Renal cortical epithelial cell (primary cell): ENCODE measurements around the gene GPR6. TPM values are rescaled to one million over a fixed set of nuclear protein-coding genes. Genes with fewer than 3 reads are reported as not detected.

Experiments
- DNase-seq: peaks from one replicate; pipeline ENCODE4 v3.0.0-alpha.2; 2011; ENCODE audit warnings: low read depth
- total RNA-seq: library from RNA; depleted of rRNA; stranded (reverse); fragments of >200 nt; gene quantifications from 2 replicates; pipeline ENCODE4 v1.2.3, GENCODE V29; 2014

Gene GPR6, protein sequence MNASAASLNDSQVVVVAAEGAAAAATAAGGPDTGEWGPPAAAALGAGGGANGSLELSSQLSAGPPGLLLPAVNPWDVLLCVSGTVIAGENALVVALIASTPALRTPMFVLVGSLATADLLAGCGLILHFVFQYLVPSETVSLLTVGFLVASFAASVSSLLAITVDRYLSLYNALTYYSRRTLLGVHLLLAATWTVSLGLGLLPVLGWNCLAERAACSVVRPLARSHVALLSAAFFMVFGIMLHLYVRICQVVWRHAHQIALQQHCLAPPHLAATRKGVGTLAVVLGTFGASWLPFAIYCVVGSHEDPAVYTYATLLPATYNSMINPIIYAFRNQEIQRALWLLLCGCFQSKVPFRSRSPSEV
- not detected in 2 replicates for total RNA-seq

DNA sequence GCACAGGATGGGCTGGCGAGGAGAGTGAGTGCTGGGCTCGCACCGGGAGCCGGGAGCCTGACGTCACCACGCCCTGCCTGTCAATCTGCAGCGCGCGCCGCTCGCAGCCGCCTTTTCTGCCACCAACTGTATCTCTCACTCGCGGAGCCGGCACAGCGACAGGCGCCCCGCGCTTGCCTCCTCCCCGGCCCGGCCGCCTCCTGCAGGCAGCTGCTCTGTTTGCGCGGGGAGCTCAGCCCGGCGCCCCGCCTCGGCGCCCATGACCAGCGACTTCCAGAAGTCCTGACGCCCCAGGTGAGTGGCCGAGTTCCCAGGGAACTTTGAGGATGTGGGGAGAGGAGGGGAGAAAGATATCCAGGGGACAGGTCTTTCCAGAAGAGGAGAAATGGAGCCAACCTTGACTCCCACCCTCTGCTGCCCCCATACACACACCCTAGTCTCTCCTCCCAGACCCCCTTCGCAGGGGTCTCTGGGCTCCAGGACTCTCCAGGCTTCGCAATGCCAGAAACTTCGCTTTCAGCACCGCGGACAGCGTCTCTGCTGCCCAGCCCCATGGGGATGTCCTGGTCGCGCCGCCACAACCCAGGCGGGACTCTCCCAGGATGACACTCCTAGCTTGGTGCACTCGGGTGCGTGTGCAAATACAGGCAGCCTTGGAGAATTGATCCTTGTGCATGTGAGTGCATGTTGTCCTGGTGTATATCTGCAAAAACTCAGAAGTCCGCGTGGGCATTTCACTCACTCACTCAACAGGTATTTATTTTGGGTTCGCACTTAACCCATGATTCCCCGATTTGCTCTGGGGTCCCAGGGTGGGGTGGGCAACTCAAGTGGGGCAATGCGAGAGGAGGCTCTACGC, at the start of gene GPR6:
TSS of gene GPR6 (plus strand) at position 138 of the 859 bp plus-strand sequence. CDS start 802 bp downstream, outside the sequence.
- peak; percentile 18 for DNase-seq

DNA sequence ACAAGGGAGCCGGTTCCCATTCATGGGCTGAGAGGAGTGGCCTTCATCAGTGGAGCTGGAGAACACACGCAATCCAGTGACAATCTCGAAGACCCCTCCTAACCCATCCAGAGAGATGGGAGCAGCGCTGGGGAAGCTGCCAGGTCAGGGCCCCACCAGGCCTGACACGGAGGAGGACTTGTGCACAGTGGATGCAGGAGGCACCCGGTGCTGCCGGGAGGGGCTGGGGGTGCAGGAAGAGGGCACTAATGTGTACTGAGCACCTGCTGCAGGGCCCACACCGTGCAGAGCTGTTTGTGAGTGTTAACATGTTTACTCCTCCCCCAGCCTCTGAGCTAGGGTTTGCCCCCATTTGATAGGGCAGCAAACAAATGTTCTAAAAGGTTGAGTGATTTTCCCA, 43.8 kb upstream of the GPR6 start:
- DNase-seq: no peak

DNA sequence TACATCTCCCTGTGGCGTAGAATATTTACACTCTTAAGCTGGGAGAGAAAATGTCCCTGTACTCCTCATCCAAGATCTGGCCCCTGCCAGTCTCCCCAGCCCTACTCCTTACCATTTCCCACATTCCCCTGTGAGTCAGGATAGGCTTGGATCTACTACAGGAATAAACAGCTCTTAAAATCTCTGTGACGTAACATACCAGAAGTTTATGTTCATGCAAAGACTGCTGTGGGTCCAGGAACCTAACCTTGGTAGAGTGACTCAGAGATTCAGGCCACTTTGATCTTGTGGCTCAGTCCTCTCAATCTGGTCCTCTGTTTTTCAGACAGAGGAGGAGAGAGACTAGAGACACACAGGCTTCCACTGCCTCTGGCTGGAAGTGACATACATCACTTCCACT, 38.5 kb upstream of the GPR6 start:
- peak; percentile 53 for DNase-seq

DNA sequence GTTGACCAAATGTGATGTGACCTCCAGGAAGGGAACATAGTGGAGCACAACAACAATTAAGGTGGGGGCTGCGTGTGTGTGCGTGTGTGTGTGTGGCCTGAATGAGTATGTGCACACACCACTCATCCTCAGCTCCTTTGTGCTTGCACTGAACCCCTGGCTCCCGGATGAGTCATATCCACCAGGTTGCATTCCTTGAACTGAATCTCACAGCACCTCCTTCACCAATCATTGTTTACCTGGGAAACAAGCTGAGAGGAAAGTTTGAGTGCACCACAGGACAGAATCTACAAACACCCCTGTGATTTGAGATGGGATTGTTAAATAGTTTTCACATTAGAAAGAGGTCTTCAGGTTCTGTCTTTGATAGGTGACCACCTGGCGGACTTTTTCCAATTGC, 33.7 kb upstream of the GPR6 start:
- peak; percentile 82 for DNase-seq

DNA sequence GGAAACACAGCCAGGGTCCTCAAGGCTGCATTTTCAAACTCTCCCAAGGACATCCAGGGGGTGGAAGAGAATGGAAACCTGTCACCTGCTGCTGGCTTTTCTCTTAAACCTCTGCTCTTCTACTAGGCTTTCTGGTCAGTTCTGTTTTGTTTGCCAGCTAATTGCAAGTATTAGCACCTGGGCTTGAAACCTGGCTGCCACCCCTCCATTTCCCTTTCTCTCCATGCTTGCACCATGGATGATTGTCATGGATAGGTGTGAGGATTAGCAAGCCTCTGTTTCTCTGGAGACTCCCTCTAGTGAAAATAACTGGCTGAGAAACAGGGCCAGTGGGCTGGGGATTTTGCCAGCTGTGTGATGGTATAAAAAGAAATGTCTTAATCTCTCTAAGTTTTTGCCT, 33.0 kb upstream of the GPR6 start:
- DNase-seq: no peak

DNA sequence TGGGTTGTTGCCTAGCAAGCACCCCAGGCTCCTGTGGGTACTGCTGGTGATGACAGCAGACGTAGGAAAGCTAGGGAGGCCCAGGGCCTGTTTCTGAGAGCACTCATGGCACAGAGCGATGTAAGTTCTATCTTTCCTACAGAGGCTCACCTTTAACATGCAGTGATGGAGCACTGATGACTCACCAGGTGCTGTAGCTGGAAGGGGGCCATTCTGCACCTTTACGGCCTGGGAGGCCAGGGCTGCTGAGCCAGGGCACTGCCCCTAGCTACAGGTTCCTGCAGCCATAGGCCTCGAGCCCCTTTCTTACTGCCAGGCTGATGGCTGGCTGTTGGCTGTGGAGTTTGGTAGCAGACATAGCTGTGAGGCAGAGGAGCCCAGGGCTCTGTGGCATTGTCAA, 31.1 kb upstream of the GPR6 start:
- no peak for DNase-seq

DNA sequence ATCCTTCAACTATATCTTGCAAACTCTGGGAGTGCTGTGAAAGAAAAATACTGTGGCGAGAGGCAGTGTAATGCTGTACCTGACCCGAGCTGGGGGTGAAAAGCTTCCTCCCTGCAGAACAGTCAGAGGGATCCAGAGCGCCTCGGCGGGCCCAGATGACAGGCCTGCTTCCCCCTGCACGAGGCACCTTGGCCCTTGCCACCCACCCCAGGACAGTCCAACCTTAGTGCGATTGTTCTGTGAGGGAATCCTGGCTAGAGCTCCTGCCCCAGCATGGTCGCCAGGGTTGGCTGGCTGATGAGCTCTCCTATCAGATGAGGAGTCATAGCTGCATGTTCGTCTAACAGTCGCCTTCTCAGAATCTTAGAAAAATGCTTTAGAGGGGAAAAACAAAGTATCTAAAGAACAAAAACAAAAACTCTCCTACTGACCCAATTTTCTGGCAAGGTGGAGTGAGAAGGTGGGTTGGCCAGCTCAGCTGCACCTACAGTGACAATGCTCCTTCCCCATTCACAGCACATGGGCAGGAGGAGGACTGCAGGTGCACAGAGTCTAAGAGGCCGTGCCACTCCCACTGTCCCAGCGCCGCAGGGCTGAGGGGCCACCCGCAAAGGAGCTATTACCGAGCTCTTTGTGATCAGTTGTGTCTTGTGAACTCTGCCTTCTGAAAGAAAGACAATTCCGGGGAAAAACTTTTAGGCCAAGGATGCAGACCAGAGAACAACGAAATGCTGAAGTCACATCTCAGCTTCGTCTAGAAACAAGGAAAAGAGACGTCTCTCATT, 28.6 kb upstream of the GPR6 start:
- DNase-seq: no peak

DNA sequence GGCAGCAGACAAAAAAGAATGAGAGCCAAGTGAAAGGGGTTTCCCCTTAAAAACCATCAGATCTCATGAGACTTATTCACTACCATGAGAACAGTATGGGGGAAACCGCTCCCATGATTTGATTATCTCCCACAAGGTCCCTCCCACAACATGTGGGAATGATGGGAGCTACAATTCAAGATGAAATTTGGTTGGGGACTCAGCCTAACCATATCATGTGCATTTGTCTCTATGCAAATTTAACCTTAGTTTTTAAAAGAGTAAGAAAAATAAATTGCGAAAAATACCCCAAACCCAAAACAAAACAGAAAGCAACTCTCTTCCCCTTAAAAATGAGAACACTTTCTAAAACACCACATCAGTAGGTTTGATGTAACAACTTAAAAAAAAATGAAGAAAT, 22.6 kb upstream of the GPR6 start:
- no peak for DNase-seq

DNA sequence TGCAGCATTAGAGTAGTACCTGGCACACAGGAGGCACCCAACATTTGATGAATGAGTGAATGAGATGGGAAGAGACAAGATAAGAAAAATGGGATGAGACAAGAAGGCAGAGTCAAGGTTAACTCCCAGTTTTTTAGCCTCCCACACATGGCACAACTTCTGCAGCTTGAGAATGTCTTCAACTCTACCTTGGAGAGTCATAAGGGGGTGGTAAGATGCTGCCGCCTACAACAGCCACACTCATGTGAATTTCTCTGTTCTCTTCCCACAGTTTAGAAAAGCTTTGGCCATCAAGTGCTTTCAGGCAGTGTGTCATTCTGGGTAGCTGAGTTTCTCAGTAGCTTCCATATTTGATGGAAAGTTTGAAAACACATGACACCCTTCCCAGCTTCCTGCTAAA, 19.5 kb upstream of the GPR6 start:
- DNase-seq: no peak

DNA sequence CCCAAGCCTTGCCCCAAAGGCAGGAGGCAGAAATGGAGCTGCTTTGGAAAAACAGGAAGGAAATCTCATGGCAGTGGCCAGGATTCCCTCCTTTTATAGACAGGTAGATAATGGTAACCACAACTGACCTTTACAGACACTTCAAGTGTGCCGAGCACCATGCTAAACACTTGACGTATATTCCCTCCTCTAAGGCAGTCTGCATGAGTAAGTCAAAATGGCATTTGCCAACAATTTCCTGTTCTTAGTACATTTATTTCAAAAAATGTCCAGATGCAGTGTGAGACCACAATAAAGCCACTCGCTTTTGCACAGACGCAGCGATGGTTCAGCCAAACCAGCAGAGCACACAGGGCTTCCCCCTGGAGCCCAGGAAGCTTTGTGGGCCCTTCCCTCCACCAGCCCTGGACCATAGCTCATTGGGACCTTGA, 16.5 kb upstream of the GPR6 start:
- peak; percentile 1 for DNase-seq

DNA sequence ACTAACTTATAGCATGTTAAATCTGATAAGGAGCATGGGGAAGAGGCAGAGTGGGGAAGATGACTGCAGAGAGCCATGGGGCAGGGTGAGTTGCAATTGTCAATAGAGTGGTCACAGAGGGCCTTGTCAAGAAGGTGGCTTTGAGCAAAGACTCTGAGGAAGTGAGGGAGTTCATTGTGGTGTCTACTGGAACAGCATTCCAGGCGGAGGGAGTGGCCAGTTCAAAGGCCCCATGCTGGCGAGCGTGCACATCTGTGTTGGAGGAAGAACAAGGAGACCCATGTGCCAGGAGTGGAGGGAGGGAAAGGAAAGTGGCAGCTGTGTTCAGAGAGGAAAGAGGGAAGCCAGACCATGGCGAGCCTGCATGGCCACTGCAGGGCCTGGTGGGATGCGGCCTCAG, 15.8 kb upstream of the GPR6 start:
- DNase-seq: no peak

DNA sequence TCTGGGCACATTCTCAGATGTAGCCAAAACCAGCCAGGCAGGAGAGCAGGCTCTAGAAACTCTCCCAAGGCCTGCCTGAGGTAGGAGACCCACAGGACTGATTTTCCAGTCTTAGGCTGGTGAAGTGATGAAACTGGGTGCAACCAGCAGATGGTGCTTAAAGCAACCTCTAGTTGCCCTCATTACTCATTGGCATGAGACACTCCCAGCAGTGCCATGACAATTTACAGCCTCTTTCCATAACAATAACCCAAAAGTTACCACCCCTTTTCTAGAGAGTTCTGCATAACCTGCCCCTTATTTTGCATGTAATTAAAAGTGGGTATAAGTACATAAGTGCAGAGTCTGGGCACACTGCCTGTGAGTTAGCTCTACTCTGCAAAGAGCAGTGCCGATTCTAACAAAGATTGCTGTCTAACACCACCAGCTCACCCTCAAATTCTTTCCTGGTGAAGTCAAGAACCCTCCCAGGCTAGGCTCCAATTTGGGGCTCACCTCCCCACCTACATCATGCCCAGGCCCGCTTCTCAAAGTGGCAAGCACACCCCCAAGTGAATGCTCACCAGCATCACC, 14.4 kb upstream of the GPR6 start:
- no peak for DNase-seq

DNA sequence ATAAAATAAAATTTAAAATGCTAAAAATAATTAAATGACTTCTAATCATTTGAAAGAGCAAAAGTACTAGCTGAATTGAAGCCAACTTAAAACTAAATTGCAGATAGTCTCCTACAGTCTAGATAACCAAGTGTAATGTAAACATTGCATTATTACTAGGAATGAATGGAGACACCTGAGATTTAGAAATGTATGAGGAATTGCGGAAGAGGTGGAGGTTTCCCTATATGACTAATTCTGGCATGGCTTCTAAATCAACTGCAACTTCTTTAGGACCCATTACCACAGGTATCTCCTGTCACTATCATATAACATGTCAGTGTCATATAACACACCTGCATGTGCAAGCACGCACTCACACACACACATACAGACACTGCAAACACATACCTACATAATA, 13.2 kb upstream of the GPR6 start:
- DNase-seq: no peak

DNA sequence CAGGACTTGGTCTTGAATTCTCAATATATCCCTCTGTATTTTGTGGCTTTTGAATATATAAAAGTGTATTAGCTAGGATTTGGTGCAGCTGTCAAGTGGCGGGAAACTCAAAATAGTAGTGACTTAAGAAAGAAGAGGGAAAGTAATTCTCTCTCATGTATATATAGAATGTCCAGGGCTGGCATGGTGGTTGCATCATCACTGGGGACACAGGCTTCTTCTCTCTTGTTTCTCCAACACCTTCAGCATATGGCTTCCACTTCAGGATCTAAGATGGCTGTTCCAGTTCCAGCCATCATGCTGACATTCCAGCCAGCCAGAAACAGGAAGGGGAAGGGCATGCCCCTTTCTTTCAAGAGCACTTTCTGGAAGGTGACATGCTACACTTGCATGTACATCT, 11.8 kb upstream of the GPR6 start:
- no peak for DNase-seq

DNA sequence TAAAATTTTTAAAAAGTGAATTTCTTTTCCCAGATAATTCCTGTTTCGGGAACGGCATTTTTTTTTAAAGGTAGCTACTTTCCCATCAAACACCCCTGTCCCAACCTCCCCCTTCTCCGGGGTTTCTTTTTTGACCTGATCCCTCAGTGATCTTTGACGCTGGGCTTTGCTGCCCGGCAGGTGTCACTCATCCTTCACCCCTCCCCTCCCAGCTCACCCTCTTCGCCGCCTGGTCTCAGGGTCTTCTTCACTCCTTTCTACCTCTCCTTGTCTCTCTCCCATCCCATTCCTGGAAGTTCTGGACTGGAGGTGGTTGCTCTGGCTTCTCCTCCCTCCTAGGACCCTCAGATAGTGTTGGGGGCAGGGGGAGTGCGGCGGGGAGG, 329 bp upstream of the GPR6 start:
- DNase-seq: no peak

DNA sequence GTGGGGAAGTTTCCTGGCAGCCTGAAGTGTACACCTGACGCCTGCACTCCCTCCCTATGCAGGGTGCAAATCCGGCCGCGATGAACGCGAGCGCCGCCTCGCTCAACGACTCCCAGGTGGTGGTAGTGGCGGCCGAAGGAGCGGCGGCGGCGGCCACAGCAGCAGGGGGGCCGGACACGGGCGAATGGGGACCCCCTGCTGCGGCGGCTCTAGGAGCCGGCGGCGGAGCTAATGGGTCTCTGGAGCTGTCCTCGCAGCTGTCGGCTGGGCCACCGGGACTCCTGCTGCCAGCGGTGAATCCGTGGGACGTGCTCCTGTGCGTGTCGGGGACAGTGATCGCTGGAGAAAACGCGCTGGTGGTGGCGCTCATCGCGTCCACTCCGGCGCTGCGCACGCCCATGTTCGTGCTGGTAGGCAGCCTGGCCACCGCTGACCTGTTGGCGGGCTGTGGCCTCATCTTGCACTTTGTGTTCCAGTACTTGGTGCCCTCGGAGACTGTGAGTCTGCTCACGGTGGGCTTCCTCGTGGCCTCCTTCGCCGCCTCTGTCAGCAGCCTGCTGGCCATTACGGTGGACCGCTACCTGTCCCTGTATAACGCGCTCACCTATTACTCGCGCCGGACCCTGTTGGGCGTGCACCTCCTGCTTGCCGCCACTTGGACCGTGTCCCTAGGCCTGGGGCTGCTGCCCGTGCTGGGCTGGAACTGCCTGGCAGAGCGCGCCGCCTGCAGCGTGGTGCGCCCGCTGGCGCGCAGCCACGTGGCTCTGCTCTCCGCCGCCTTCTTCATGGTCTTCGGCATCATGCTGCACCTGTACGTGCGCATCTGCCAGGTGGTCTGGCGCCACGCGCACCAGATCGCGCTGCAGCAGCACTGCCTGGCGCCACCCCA, 1.2 kb downstream of the GPR6 start:
- DNase-seq: no peak

DNA sequence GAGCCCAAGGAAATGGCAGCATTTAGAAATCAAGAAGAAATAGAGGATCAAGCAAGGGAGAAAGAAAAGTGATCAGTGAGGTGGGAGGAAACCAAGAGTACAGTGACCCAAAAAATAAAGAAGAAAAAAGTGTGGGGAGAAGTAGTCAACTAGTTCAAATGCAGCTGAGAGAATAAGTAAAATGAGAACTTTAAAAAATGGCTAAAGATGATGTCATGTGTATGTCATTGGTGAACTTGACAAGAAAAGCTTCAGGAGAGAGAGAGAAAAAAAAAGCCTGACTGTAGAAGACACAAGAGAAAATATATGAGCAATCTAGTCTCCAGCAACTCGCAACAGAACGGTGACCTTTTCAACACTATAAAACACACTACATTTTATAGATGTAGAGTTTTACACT, 6.3 kb downstream of the GPR6 start:
- no peak for DNase-seq

DNA sequence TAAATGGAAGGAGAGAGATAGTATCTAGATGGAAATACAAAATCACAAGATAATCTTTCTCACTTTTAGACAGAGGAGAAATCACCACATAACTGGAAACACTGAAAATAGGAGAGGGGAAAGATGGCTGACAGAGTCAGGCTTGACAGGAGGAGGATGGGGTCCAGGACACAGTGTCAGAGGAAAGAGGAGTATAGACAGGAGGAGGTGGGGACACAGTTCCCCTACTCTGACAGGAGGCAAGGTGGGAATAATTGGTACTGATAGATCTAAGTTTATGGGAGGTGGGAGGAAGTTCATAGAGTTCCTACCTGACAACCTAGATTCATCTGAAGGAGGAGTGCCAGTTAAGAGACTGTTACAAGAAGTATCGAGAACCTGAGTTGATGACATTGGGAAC, 9.1 kb downstream of the GPR6 start:
- no peak for DNase-seq

DNA sequence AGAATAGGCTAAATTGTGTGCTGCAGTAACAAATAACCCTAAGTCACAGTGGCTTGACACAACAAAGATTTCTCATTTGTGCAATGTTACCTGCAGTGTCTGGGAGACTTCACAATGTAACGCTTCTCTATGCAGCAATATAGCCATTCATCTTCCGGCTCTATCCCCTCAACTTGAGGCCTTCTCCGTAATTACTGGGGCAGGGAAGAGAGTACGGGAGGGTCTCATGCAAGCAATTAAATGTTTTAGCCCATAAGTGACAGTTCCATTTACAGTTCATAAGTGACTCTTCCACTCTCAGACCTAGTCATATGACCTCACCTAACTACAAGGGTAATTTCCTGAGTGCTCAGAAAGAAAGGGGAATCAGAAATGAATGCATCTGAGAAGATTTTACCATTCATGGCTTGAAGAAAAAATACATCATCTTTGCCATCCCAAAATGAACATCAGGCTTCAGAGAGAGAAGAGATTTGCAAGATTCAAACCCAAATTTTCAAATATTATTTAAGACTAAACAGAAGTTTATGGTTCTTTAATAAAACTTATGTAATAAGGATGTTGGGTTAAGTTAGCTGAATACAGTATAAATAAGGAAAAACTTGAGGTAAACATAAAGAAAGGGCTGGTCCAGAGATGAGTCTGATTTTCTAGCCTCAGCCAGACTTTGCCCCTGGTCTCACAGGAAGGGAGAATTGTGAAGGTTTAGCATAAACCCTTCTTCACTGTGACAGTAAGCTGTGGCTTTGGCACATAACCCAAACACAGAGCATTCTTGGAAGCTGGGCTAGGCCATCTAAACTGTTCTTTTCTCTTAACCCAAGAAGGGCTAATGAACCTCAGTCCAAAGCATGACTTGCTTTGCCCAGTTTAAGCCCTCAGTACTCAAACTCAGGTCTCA, 13.3 kb downstream of the GPR6 start:
- DNase-seq: no peak
